ENCODE data around the gene NOS1.
A peak's percentile ranks its signal among the peaks of the same experiment; 100 is the strongest.

NOS1 gene

GRCh38 chr12:117342247-117342646, 19.2 kb downstream of the NOS1 start:
- no peak for DNase-seq (ENCODE audit: low spot score)
- CTCF ChIA-PET: interaction anchor here (1.0 kb wide), 1 partner anchor 10 kb away, joined by 5 read pairs; no protein-coding TSS in a partner anchor
- POLR2A ChIA-PET (ENCODE audit: low non-redundant PET): no interaction called here
- H3K27ac ChIP-seq: no peak overlapping the region
- no peak for TF ChIP-seq CTCF (conservative IDR thresholded peaks at IDR 0.05; ENCODE audit: low read depth)

- H3K27ac ChIP-seq: no peak overlapping the region
- POLR2A ChIA-PET (ENCODE audit: low non-redundant PET): no interaction called here
- CTCF ChIA-PET: interaction anchor here (0.6 to 0.7 kb wide), 3 partner anchors 28 to 1847 kb away, joined by 3 to 4 read pairs (median 3); no protein-coding TSS in a partner anchor
- DNase-seq (ENCODE audit: low spot score): no peak
- TF ChIP-seq CTCF (conservative IDR thresholded peaks at IDR 0.05; ENCODE audit: low read depth): no peak
Measured at GRCh38 chr12:117339104-117339503, 22.3 kb downstream of the NOS1 start.

- TF ChIP-seq CTCF (conservative IDR thresholded peaks at IDR 0.05; ENCODE audit: low read depth): no peak
- POLR2A ChIA-PET (ENCODE audit: low non-redundant PET): no interaction called here
Measured at GRCh38 chr12:117334855-117335587, 26.4 kb downstream of the NOS1 start.

GRCh38 chr12:117334051-117334450, 27.4 kb downstream of the NOS1 start:
- POLR2A ChIA-PET (ENCODE audit: low non-redundant PET): no interaction called here
- no peak for TF ChIP-seq CTCF (conservative IDR thresholded peaks at IDR 0.05; ENCODE audit: low read depth)
- DNase-seq (ENCODE audit: low spot score): no peak
- H3K27ac ChIP-seq: no peak overlapping the region
- CTCF ChIA-PET: interaction anchor here (0.7 kb wide), 1 partner anchor 113 kb away, joined by 4 read pairs; no protein-coding TSS in a partner anchor

More at GRCh38 chr12:117334855-117335587, 26.4 kb downstream of the NOS1 start:
- CTCF ChIA-PET: no interaction called here
- DNase-seq (ENCODE audit: low spot score): no peak
- peak overlapping the region; percentile 51 for H3K27ac ChIP-seq

- CTCF ChIA-PET: no interaction called here
- DNase-seq (ENCODE audit: low spot score): no peak
- TF ChIP-seq CTCF (conservative IDR thresholded peaks at IDR 0.05; ENCODE audit: low read depth): no peak
- POLR2A ChIA-PET (ENCODE audit: low non-redundant PET): no interaction called here
- H3K27ac ChIP-seq: no peak overlapping the region
Measured at GRCh38 chr12:117333331-117333881, 28.0 kb downstream of the NOS1 start.

- CTCF ChIA-PET: interaction anchor here (0.5 to 1.3 kb wide), 3 partner anchors 10 to 57 kb away, joined by 3 to 5 read pairs (median 4); no protein-coding TSS in a partner anchor
- no peak for TF ChIP-seq CTCF (conservative IDR thresholded peaks at IDR 0.05; ENCODE audit: low read depth)
- H3K27ac ChIP-seq: no peak overlapping the region
- DNase-seq (ENCODE audit: low spot score): no peak
- POLR2A ChIA-PET (ENCODE audit: low non-redundant PET): no interaction called here
Measured at GRCh38 chr12:117331691-117332090, 29.7 kb downstream of the NOS1 start.

Measured in RWPE1 (cell line).